ENCODE data around the gene PPIL6.
"Not testable (repeated sequence)": the region's sequence is repeated elsewhere in the genome, so short reads cannot be mapped to it uniquely, and the experiment has no call there.

The PPIL6 gene

GRCh38 chr6:109466212-109466923 is 25.9 kb upstream of the PPIL6 start:
- DNase-seq: no peak

- DNase-seq: peak; percentile 34
Observed at GRCh38 chr6:109465772-109466171, 25.3 kb upstream of the PPIL6 start.

- DNase-seq: no peak
Observed at GRCh38 chr6:109461733-109462526, 21.5 kb upstream of the PPIL6 start.

GRCh38 chr6:109461205-109461604 is 20.8 kb upstream of the PPIL6 start:
- DNase-seq: not testable (repeated sequence)

GRCh38 chr6:109460161-109460829 is 19.9 kb upstream of the PPIL6 start:
- DNase-seq: no peak

GRCh38 chr6:109458774-109459531 is 18.5 kb upstream of the PPIL6 start:
- DNase-seq: no peak

DNA sequence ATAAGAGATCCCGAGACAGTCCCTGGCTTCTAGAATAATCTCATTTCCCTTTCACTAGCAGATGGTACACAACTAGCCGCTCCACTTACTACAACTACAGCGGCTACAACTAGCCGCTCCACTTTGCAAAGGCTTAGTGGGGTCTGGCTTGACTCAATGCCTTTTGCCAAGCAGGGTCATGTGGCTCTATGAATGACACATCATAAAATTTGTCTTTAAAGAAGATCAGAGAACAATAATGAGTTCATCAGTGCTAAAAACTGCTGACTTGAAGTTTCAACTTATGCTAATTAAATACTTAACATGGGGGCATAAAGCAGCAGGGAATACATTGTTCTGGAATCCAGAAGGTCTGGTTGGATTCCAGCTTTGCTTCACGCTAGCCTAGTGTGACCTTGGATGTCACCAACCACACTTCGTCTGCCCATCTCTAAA is 17.2 kb upstream of the PPIL6 start:
- DNase-seq: no peak

DNA sequence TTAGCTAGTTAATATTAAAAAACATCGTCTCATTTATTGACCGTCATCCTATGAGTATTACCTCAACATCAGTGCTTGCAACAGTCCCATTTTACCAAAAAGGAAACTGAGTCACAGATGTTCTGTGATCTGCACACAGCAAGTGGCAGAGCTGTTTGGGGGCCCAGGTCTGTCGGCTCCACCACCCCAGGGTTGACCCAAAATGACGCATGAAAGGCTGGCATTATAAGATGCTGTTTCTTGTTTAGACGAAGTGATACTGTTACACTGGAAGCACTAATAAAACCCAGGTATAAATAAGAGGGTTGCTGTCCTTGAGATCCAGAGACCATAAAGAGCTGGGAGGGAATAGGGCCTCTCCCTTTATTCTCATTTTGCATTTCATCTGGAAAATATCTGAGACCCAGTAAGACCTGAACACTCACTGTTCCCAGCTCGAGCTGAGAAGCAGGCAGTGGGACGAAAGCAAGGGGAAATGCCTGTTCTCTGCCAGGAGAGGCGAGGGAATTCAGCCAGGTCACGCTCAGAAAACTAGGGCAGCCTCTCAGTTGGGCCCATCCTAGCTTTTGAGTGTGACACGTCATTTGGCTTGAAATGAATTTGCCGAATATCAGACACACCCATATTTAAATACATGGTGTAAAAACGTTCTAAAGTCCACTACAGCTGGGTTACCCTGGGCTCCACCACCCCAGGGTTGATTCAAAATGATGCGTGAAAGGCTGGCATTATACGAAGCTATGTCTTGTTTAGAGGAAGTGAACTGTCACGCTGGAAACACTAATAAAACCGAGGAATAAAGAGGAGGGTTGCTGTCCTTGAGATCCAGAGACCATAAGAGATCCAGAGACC is 16.5 kb upstream of the PPIL6 start:
- DNase-seq: no peak

GRCh38 chr6:109456111-109456583 is 15.7 kb upstream of the PPIL6 start:
- DNase-seq: peak; percentile 77

DNA sequence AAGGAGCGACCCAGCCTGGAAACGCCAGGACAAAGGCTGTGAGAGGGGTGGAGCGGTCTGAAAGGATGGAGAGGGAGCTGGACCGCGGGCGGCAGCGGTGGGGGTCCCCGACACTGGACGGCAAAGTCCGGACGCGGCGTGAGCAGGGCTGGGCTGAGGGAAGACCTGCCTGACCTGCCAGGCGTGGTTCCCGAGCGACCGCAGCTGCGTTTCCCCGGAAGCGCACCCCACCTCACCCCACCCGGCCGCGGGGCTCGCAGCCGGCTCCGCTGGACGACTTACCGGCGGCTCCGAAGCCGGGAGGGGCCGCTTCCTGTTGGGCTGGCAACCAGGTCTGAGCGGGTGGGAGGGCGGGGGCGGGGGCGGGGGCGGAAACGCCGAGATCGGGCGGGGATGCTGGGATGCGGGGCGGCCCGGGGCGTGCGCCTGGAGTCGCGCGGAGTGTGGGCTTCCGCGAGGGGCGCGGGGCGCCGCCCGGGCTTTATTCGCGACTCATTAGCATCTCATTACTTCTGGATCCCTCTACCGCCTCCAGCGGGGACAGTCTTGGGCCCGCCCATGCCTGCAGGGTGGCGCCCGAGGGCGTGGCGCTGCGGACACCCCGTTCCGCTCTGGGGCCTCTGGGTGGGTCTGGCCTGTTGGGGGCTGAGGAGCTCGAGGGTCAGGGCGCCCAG is 15.1 kb upstream of the PPIL6 start, which contains the start of gene MICAL1:
Gene MICAL1 (minus strand): TSS at position 336 of the 674 bp plus-strand sequence. CDS start 1,576 bp downstream, outside the sequence.
- DNase-seq: peak; percentile 77

- no peak for DNase-seq
Observed at GRCh38 chr6:109454496-109455436, 14.3 kb upstream of the PPIL6 start.

DNA sequence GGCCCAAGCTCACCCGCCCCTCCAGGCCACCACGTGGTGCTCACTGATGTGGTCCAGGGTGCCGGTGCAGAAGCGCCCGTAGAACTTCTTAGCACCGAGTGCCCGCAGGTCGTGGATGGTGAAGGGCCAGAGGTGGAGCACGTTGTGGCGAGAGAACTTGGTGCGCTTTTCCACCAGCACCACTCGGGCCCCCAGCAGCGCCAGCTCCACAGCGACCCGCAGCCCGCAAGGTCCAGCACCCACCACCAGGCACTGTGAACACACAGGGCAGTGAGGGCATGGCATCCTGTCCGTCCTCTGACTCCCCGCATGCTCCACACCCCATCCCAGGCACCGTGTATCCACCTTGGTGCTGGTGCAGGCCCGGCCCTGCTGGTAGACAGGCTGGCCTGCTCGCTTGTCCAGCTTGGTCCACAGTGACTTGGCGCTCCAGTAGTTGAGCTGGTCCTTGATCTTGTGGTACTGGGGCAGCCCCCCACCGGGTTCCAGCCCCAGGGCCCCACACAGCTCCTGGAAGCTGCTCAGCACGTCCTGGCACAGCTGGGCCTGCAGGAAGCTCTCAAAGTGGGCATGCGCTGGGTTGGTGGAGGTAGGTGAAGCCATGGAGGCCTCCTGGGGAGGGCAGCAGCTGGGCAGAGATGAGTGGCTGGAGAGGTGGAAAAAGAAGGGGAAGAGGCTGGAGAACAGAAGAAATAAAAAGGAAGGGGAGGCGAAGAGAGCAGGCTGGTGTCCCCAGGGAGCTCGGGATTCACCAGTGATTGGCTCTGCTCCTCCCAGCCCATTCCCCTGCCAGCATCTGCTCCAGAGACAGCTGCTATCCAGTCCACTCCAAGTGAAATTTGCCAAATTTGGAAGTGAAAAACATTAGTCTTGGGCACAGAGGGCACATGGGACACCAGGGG is 13.4 kb upstream of the PPIL6 start:
- peak; percentile 46 for DNase-seq

- DNase-seq: no peak
Observed at GRCh38 chr6:109453156-109453555, 12.7 kb upstream of the PPIL6 start.

GRCh38 chr6:109452181-109452580 is 11.8 kb upstream of the PPIL6 start:
- DNase-seq: no peak

DNA sequence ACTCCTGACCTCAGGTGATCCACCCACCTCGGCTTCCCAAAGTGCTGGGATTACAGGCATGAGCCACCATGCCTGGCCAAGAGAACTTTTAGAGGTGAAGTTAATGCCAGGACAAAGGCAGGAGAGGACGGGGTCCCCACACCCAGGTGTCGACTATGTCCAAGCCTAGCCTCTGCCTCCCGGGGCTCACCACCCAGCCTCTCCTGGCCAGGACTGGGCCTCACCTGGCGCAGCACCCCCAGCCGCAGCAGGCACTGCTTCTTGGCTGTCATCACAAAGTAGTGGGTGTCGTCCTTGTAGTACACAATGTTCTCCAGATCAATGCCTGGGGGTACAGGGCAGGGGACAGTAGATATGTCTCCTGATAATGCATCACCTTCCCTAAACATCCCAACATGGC is 10.9 kb upstream of the PPIL6 start:
- no peak for DNase-seq

DNA sequence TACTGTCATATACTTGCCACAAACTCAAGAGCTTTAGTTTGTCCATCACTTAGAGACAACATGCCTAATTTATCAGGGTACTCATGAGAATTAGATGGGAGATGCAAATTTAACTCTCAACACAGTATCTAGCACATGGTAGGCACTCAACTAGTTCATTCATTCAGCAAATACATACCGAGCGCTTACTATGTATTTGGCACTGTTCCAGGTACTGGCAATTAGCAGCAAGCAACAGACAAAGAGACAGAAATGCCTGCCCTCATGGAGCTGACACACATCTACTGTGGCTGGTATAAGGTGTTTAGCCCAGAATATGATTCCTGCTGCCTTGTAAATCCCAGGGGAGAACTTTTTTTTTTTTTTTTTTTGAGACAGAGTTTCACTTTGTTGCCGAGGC is 10.4 kb upstream of the PPIL6 start:
- DNase-seq: no peak

DNA sequence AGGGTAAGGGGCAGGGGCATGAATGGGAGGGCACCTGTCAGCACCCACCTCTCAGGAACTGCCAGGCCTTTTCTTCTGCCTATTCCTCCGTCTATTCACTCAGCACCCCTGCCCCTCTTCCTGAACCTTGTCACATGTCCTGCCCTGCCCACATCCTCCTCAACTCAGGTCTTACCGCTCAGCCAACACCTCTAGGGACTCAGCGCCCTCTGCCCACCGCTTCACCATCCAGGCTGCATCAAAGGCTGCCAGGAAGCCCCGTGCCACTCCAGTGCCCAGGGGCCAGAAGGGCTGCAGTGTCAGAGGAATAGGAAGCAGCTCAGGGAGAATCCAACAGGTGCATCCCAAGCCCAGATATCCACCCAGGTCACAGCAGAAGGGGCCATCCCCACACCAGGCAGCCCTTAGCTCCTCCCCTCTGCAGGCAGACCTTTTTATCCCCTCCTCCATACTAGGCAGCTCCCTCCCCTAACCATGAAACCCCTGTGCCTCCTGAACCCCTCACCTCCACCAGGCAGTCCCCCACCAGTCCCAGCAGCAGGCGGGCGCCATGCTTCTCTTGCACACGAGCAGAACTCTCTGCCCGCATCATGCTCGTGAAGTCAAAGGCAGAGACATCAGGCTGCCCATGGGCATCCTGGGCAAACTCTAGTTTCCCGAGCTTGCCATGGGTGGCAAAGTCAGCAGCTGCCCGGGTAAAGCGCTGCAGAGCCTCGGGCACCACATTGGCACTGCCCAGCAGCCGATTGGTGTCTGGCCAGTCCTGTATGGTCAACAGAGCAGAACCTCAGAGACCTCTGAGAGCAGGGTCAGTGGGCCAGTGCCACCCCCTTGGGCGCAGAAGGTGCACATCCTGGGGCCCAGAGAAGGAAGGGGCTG is 9.6 kb upstream of the PPIL6 start:
- DNase-seq: no peak

All from NCI-H1105 (cell line).